ENCODE measurements around the gene BRD9.
"Not testable (repeated sequence)": the region's sequence is repeated elsewhere in the genome, so short reads cannot be mapped to it uniquely, and the experiment has no call there.

The BRD9 gene

DNA sequence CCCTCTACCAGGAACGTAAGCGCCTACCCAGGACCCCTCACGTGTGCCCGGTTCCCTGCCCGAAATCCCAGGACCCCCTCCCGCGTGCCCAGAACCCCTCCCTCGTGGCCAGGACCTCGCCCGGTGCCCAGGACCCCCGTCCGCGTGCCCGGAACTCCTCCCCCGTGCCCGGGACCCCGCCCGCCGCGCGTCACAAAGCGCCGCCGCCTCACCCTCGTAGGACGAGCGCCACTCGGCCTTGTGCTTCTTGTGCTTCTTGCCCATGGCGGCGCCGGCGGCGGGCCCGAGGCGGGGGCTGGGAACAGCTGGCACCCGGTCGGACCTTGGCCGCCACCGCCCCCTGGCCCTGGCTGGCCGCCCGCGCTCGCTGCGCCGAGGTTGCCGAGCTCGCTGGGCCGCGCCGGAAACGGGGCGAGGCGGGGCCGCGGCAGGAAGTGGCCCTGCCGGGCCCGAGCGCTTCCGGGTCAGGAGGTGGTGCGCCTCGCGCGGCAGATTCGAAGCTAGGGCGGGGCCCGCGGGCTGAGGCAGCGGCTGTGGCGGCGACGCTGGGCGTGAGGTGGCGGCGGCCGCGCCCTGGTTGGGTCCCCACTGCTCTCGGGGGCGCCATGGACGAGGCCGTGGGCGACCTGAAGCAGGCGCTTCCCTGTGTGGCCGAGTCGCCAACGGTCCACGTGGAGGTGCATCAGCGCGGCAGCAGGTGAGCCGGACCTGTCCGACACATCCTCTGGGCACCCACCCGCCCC, at the start of gene BRD9, which contains the start of gene TRIP13:
Gene BRD9, minus strand, starts transcription at position 408 of the 743 bp plus-strand sequence. Its CDS starts 144 bp downstream, at position 264.
Gene TRIP13, plus strand, starts transcription at position 491 of the 743 bp plus-strand sequence. Its CDS starts 115 bp downstream, at position 606.
- peak; percentile 86 for DNase-seq (ENCODE audit: low spot score)

DNA sequence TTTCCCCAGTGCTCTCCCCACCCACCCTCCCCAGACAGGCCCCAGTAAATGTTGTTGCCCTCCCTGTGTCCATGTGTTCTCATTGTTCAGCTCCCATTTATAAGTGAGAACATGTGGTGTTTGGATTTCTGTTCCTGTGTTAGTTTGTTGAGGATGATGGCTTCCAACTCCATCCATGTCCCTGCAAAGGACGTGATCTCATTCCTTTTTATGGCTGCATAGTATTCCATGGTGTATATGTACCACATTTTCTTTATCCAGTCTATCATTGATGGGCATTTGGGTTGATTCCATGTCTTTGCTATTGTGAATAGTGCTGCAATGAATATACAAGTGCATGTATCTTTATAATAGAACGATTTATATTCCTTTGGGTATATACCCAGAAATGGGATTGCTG, 48.1 kb upstream of the BRD9 start:
- not testable (repeated sequence) for DNase-seq (ENCODE audit: low spot score)

DNA sequence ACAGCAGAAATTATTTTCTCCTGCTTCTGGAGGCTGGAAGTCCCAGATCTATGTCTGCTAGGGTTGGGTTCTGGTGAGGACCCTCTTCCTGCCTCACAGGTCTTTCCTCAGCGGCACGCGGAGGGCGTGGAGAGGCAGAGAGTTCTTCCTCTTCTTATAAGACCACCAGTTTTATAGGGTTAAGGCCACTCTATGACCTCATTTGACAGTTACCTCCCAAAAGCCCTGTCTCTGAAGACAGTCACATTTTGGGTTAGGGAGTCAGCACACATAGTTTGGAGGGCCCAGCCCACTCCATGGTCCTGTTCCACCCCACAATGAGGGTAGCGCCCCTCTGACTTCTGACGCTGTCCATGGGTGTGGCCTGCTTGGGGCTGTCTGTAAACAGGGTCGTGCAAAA, 46.8 kb upstream of the BRD9 start:
- DNase-seq (ENCODE audit: low spot score): no peak

DNA sequence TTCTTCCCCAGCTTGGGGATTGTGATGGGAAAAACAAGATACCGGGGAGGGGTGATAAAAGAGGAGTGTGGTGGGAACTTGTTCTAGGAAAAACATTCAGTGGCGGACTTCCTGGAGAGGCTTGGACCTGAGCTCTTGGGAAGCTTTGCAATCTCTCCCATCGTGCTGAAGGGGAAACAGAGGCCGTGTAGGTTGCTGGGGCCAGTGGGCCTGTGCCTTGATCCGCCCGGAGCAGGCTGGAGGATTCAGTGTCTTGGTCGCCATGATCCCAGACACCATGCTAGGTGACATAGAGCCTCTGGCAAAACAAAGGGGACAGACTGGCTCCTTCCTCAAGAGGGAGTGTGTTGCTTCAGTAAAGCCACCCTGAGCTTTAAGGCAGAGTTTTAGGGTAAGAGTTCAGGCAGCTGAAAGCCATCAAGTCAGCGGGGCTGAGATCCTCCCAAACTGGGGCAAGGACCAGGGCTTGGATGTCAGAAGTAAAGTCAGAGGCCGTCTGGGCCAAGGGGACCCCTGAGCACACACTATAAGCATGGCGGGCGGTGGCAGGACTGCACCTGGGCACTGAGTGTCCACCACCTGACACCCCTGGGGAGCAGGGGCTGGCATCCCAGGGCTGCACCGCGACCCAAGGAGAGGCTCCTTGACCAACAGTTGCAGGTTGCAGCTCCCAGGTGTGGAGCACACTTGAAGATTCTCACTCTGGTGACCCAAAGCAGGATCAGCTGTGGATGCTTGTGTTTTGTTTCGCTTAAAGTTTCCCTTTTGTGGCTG, 44.7 kb upstream of the BRD9 start:
- no peak for DNase-seq (ENCODE audit: low spot score)

DNA sequence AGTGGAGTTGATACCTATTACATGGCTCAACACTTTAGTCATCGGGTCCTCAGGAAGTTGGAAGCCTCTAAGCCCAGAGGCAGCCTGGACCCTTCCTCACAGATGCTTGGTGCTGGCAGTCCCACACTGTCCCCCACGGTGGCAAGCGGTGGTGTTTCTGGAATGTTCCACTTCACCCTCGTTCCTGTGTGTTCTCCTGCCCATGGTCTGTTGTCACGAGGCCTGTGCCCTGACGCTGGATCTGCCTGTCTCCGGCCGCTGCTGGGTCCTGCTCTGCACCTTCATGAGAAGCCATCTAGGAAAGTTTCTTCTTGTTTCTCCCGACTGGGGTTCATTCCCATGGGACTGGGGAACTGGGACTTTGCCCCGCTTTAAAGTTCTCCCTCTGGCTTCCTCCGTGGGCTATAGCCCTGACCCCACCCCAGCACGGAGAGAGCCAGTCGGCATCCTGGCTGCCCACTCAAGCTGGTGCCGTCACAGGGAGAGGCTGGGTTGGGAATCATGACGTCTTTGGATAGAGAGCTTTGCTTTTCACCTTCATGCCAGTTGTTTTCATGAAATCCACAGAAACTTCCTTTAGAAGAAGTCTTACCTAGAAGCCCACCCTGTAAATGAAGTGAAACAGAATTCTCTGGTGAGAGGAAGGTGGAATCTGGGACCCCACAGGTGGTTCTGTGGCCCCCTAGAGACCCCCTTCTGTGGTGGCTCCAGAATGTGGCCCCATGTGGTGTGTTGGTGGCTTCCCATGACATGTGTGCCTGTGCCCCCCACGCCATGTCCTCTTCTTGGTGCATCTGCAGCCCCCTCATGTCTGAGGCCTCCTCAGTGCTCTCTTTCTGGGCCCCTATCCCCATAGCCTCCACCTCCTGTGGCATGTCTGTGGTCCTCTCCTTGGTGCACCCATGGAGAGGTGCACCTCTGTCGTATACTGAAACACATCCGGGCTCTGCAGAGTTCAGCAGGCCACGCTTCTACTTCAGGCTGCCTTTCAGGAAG, 43.8 kb upstream of the BRD9 start:
- no peak for DNase-seq (ENCODE audit: low spot score)

DNA sequence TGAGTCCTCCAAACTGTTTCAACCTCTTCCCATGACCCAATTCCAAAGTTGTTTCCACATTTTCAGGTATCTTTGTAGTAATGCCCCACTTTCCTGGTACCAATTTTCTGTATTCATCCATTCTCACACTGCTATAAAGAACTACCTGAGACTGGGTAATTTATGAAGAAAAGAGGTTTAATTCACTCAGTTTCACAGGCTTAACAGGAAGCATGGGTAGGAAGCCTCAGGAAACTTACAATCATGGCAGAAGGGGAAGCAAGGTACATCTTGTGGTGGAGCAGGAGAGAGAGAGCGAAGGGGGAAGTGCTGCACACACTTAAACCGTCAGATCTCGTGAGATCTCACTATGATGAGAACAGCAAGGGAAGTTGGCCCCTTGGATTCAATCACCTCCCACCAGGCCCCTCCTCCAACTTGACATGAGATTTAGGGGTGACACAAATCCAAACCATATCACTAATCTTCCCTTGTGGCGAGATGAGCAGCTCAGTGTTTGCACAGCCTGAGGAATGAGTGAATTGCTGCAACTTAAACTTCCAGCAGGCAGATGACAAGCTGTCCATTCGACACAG, 43.0 kb upstream of the BRD9 start:
- no peak for DNase-seq (ENCODE audit: low spot score)

DNA sequence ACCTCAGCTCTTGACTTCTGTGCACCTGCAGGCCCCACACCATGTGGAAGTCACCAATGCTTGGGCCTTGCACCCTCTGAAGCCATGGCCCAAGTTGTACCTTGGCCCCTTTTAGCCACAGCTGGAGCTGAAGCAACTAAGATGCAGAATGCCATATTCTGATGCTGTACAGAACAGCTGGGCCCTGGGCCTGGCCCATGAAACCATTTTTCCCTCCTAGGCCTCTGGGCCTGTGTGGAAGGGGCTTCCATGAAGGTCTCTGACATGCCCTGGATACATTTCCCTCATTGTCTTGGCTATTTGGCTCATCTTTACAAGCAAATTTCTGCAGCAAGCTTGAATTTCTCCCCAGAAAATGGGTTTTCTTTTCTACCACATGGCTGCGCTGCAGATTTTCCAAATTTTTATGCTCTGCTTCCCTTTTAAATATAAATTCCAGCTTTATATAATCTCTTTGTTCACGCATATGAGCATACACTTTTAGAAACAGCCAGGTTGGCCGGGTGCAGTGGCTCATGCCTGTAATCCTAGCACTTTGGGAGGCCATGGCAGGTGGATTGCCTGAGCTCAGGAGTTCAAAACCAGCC, 41.9 kb upstream of the BRD9 start:
- DNase-seq (ENCODE audit: low spot score): not testable (repeated sequence)

DNA sequence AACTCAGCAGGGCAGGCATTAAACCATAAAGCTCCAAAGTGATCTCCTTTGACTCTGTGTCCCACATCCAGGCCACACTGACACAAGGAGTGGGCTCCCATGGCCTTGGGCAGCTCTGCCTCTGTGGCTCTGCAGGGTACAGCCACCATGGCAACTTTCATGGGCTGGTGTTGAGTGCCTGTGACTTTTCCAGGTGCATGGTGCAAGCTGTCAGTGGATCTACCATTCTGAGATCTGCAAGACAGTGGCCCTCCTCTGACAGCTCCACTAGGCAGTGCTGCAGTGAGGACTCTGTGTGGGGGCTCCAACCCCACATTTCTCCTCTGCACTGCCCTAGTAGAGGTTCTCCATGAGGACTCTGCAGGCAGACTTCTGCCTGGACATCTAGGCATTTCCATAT, 41.4 kb upstream of the BRD9 start:
- not testable (repeated sequence) for DNase-seq (ENCODE audit: low spot score)

DNA sequence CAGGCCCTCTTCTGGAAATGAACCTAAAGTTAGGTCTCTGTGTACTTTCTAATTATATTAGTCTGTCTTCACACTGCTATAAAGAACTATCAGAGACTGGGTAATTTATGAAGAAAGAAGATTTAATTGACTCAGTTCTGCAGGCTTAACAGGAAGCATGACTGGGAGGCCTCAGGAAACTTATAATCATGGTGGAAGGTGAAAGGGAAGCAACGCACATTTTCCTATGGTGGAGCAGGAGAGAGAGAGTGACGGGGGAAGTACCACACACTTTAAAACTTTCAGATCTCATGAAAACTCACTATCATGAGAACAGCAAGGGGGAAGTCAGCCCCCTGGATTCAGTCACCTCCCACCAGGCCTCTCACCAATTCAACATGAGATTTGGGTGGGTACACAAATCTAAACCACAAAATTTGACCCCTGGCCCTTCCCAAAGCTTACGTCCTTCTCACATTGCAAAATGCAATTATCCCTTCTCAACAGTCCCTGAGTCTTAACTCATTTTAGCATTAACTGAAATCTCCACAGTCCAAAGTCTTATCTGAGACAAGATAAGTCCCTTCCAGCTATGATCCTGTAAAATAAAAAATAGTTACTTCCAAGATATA, 40.8 kb upstream of the BRD9 start:
- DNase-seq (ENCODE audit: low spot score): no peak

DNA sequence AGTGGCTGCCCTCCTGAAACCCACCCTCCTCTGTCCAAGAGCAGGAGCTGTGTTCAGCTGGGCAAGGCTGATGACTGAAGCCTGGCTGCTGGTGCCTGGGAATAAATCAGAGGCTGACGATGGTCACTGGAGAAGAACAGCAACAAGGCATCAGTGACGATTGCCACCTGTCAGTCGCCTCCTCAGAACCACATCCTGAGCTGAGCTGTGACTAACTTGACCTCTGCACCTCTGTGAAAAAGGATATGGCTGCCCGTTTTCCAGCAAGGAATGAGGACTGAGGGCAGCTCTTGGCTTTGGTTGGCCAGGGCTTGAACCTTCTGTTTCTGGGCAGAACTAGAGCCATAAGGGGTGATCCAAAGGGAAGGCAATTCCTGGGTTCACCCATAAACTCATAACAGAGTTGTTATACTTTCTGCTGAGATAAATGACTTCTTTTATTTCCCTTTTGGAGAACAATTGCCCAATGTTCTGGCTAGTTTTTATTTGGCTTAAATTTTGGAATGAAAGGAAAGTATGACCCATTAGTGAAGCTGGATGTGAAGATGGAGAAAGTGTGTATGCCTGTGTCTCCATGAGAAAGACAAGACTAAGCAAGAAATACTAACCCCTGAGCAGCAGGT, 40.1 kb upstream of the BRD9 start:
- no peak for DNase-seq (ENCODE audit: low spot score)

DNA sequence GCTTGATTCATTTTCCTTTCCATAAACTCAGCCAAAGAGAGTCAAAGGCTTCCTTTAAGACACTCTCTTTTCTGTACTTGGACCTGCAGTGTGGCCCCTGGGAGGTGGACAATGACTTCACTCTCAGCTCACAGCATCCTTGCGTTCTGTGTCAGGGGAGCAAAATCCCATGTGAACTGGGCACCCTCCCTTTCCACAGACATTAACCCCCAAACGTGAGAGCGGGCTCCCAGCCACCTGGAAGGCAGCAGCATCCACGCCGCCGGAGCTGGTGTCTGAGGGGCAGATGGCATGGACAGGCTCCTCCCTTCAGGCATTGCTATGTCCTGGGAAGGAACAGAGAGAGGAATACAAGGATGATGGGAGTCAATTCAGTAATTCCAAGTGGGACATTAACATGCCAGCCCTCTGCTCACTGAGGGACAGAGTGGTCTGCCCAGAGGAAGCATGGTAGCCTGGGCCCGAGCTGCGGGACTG, 39.6 kb upstream of the BRD9 start:
- DNase-seq (ENCODE audit: low spot score): no peak

DNA sequence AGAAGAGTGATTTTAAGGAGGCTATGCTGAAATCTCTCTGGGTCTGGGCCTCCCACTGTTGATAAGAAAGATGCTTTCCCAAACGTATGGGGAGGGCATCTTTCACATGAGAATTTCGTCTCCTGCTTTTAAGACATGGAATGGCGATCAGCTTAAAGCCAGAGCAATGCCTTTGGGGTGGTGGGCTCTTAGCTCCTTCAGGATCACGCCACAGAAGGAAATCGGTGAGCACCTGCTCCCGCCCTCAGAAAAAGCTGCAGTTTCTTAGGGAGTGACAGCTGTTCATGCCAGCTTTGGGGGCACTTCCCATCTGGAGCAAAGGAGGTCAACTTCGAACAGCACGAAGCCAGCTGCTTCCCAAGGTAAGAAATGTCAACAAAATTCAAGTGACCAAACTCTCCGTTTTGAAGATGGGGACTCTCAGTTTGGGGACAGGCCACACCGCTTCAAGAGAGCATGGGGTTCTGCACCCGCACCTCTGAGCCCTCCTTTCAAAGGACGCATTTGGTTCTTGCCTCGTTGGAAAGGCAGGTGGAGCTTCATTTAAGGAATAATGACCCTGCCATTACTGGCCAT, 39.1 kb upstream of the BRD9 start:
- no peak for DNase-seq (ENCODE audit: low spot score)

DNA sequence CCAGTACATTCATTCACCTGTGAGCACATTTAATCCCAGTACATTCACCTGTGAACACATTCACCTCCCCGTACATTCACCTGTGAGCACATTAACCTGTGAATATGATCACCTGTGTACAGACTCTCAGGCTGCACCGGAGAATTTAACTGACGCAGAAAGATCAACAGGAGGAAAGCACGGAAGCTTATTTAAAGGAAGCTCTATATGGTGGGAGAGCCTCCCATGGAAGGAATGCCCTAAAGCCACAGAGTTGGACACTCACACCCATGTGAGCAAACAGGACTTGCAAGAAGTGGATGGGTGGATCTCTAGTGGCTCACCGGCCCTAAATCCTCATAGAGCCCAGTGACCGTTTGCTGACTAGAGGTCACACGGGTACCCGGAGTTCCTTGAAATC, 38.3 kb upstream of the BRD9 start:
- DNase-seq (ENCODE audit: low spot score): no peak

DNA sequence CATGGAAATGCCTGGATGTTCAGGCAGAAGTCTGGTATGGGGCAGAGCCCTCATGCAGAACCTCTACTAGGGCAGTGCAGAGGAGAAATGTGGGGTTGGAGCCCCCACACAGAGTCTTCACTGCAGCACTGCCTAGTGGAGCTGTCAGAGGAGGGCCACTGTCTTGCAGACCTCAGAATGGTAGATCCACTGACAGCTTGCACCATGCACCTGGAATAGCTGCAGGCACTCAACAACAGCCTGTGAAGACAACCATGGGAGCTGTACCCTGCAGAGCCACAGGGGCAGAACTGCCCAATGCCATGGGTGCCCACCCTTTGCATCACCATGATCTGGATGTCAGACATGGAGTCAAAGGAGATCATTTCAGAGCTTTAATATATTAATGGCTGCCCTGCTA, 37.0 kb upstream of the BRD9 start:
- no peak for DNase-seq (ENCODE audit: low spot score)

DNA sequence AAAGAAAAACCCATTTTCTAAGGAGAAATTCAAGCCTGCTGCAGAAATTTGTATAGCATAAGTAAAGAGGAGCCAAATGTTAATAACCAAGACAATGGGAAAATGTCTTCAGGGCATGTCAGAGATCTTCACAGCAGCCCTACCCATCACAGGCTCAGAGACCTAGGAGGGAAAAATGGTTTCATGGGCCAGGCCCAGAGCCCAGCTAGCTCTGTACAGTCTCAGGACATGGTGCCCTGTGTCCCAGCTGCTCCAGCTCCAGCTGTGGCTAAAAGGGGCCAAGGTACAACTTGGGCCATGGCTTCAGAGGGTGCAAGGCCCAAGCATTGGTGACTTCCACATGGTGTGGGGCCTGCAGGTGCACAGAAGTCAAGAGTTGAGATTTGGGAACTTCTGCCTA, 36.6 kb upstream of the BRD9 start:
- not testable (repeated sequence) for DNase-seq (ENCODE audit: low spot score)

DNA sequence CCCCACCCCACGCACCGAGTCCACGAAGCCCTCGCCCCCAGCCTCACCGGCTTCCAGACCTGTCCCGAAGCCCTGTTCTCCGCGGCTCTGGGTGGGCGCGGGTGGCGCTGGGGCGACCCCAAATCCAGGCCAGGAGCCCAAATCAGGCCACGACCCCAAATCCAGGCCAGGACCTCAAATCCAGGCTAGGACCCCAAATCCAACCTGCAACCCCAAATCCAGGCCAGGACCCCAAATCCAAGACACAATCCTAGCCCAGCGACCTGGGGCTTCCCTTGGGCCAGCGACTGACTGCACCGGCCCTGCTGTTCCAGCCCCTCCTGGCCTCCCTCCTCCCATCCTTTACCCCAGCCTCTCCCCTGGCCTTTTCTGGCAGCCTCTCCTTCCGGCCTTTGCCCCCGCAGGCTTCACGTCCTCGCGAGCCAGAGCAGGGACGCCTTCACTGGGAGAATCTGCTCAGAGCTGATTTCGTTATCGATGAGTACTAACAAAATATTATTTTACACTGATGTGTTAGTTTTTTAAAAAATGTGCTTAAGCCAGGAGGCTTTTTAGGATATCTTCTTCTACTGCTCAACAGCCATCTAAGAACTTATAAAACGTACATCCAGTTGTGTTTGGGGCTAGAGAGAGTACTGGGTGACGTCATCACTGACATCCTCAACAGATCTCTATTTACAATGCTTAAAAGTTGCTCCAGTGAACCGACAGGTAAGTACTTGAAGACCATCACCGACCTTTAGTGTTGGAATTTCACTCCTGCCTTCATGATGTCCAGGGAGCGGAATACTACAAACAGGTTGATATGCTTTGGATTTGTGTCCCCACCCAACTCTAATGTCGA, 34.8 kb upstream of the BRD9 start:
- no peak for DNase-seq (ENCODE audit: low spot score)

DNA sequence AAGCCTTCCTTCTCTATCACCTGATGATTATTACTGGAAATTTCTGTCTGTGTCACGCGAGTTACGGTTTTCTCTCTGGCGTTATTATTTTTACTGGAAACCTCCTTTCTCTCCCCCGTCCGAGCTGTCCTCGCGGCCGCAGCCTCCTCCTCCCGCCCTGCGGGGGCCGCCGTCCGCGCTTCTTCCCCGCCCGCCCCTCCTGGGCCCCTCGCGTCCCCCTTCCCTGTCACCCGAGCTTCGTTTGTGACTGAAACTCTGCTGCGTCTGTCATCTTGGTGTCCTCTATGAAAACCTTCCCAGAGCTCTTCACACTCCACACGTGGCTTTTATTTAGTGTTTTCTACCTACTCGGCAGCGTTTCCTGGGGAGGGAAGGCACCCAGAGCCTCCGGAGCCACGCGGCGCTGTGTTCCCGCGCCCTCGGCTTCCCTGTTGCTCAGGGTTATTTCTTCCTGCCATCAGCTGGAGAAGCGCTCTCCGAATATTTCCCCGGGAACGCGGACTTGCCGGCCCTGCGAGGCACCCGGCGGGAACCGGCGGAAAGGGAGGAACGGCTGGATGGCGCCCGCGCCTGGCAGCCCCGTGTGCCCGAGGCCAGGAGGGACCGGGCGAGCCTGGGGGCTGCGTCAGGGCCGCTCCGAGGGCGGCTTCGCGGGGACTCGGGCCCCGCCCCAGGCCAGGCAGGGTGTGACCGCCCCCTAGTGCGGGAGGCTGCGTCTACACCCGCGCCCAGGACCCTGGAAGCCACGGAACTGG, 34.0 kb upstream of the BRD9 start:
- no peak for DNase-seq (ENCODE audit: low spot score)

DNA sequence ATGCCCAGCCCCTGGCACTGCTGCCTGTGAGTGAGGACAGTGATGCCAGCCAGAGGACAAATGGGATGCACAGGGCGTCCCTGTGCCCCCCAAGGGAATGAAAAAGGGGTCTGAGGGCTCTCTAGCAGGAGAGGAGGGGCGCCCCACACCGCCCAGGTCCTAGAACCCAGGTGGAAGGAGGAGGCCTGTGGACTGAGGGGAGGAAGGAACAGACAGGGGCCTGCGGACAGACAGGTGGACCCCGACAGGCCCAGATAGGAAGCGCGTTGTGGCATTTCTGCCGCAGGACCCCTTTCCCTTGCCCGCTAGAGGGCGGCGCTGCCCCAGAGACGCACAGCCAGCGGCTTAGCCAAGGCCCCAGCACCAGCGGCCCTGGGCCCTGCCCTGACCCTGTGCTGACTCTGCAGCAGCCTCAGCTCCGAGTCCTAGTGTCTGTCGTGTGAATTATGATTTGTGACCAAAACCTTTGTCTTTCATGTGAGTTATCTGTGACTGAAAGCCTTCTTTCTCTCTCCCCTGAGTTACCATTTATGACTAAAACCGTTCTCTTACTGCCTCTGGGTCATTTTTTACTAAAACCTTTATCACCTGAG, 30.8 kb upstream of the BRD9 start:
- peak; percentile 70 for DNase-seq (ENCODE audit: low spot score)
